Measurements from ENCODE around the gene ZNF200.

The ZNF200 gene

DNA sequence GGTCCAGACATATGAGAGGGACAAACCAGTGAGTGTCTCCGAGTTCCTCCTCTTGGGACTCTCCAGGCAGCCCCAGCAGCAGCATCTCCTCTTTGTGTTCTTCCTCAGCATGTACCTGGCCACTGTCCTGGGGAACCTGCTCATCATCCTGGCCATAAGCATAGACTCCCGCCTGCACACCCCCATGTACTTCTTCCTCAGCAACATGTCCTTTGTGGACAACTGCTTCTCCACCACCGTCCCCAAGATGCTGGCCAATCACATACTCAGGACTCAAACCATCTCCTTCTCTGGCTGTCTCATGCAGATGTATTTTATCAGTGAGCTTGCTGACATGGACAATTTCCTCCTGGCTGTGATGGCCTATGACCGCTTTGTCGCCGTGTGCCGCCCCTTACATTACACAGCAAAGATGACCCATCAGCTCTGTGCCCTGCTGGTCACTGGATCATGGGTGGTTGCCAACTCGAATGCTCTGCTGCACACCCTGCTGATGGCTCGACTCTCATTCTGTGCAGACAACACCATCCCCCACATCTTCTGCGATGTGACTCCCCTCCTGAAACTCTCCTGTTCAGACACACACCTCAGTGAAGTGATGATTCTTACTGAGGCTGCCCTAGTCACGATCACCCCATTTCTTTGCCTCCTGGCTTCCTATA is 19.2 kb downstream of the ZNF200 start (continued):
- no peak for TF ChIP-seq ARNTL (CRISPR knock-in tag; IDR thresholded peaks at IDR 0.05; ENCODE audit: borderline replicate concordance, low read depth)
- TF ChIP-seq SNAI2 (CRISPR knock-in tag; IDR thresholded peaks at IDR 0.05) = no peak

DNA sequence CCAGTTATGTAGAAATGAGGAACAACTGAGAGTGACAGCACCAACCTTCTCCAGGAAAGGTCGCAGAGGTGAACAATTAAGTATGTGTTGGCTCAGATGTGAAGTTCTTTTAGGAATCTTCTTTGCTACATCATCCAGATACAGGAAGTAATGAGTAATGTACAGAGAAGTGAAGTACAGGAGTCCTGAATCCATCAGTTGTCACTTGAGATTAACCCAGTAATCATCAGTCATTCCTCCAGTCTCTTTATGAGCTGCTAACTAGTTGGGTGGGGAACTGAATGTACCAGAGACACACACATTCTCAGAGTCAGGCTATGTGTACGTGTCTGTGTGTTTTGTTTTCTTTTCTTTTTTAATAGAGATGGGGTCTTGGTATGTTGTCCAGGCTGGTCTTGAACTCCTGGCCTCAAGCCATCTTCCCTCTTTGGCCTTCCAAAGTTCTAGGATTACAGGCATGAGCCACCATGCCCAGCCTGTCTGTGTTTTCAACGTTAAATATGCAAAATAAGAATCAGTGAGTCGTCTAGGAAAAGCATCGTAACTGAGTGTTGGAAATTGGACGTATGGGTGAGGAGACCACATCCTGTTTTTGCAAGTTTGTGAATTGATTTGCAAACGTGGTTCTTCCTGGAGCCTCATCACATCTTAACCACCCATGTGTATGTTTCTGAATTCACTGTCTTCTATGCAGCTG is 19.9 kb downstream of the ZNF200 start:
- no peak for ATAC-seq
- TF ChIP-seq TOX (CRISPR knock-in tag; IDR thresholded peaks at IDR 0.05; ENCODE audit: borderline replicate concordance) (no peak), SNAI2 (CRISPR knock-in tag; IDR thresholded peaks at IDR 0.05) (no peak), TCF4 (CRISPR knock-in tag; IDR thresholded peaks at IDR 0.05; ENCODE audit: borderline replicate concordance) (no peak), CSDC2 (CRISPR knock-in tag; IDR thresholded peaks at IDR 0.05) (no peak), ISL1 (CRISPR knock-in tag; IDR thresholded peaks at IDR 0.05) (no peak), OSR1 (CRISPR knock-in tag; IDR thresholded peaks at IDR 0.05) (no peak), GLIS3 (CRISPR knock-in tag; IDR thresholded peaks at IDR 0.05) (no peak), RARB (CRISPR knock-in tag; IDR thresholded peaks at IDR 0.05) (no peak), ARNTL (CRISPR knock-in tag; IDR thresholded peaks at IDR 0.05; ENCODE audit: borderline replicate concordance, low read depth) (no peak), ZNF8 (CRISPR knock-in tag; IDR thresholded peaks at IDR 0.05) (no peak), ZFP3 (CRISPR knock-in tag; IDR thresholded peaks at IDR 0.05) (no peak)
- TF ChIP-seq, protein P1, sequence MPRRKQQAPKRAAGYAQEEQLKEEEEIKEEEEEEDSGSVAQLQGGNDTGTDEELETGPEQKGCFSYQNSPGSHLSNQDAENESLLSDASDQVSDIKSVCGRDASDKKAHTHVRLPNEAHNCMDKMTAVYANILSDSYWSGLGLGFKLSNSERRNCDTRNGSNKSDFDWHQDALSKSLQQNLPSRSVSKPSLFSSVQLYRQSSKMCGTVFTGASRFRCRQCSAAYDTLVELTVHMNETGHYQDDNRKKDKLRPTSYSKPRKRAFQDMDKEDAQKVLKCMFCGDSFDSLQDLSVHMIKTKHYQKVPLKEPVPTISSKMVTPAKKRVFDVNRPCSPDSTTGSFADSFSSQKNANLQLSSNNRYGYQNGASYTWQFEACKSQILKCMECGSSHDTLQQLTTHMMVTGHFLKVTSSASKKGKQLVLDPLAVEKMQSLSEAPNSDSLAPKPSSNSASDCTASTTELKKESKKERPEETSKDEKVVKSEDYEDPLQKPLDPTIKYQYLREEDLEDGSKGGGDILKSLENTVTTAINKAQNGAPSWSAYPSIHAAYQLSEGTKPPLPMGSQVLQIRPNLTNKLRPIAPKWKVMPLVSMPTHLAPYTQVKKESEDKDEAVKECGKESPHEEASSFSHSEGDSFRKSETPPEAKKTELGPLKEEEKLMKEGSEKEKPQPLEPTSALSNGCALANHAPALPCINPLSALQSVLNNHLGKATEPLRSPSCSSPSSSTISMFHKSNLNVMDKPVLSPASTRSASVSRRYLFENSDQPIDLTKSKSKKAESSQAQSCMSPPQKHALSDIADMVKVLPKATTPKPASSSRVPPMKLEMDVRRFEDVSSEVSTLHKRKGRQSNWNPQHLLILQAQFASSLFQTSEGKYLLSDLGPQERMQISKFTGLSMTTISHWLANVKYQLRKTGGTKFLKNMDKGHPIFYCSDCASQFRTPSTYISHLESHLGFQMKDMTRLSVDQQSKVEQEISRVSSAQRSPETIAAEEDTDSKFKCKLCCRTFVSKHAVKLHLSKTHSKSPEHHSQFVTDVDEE (CRISPR knock-in tag; IDR thresholded peaks at IDR 0.05) = no peak
- TF ChIP-seq, protein P2, sequence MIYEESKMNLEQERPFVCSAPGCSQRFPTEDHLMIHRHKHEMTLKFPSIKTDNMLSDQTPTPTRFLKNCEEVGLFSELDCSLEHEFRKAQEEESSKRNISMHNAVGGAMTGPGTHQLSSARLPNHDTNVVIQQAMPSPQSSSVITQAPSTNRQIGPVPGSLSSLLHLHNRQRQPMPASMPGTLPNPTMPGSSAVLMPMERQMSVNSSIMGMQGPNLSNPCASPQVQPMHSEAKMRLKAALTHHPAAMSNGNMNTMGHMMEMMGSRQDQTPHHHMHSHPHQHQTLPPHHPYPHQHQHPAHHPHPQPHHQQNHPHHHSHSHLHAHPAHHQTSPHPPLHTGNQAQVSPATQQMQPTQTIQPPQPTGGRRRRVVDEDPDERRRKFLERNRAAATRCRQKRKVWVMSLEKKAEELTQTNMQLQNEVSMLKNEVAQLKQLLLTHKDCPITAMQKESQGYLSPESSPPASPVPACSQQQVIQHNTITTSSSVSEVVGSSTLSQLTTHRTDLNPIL (CRISPR knock-in tag; IDR thresholded peaks at IDR 0.05; ENCODE audit: low read depth) = no peak
- TF ChIP-seq, protein P3, sequence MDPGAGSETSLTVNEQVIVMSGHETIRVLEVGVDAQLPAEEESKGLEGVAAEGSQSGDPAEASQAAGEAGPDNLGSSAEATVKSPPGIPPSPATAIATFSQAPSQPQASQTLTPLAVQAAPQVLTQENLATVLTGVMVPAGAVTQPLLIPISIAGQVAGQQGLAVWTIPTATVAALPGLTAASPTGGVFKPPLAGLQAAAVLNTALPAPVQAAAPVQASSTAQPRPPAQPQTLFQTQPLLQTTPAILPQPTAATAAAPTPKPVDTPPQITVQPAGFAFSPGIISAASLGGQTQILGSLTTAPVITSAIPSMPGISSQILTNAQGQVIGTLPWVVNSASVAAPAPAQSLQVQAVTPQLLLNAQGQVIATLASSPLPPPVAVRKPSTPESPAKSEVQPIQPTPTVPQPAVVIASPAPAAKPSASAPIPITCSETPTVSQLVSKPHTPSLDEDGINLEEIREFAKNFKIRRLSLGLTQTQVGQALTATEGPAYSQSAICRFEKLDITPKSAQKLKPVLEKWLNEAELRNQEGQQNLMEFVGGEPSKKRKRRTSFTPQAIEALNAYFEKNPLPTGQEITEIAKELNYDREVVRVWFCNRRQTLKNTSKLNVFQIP (CRISPR knock-in tag; IDR thresholded peaks at IDR 0.05; ENCODE audit: borderline replicate concordance, low read depth) = no peak

DNA sequence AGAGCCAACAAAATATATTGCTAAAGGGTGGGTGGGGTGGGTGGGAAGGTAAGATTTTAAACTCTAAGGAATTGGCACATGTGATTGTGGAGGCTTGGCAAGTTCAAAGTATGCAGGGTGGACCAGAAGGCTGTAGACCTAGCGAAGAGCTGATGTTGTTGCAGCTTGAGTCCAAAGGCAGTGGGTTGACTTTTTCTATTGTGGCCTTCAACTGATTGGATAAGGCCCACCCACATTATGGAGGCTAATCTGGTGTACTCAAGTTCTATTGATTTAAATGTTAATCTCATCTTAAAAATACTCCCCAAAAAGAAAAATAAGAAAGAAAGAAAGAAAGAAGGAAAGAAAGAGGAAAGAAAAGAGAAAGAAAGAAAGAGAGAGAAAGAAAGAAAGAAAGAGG is 22.4 kb downstream of the ZNF200 start:
- no peak for ATAC-seq
- TF ChIP-seq PPARA (CRISPR knock-in tag; IDR thresholded peaks at IDR 0.05; ENCODE audit: borderline replicate concordance) = no peak
- TF ChIP-seq ZNF8 (CRISPR knock-in tag; IDR thresholded peaks at IDR 0.05) = no peak
- TF ChIP-seq ZNF70 (CRISPR knock-in tag; IDR thresholded peaks at IDR 0.05) = no peak
- no peak for TF ChIP-seq ZFP3 (CRISPR knock-in tag; IDR thresholded peaks at IDR 0.05)

DNA sequence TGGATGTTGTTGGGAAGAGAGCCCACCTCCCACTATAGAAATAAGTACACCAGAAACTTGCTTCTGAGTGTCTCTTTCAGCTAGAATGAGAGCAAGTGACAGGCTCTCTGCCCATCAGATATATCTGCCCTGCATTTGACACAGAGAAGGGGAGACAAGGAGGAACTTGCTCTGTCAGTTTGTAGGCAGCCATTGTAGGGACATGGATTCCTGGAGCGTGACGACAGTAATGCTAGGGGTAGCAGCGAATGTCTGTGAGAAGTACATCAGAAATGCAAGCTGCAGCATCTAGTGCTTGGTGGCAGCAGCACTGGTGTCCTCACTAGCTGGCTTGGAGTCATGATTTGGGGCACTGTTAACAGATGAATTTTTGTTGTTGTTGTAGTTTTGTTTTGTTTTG is 23.0 kb downstream of the ZNF200 start:
- ATAC-seq = no peak
- no peak for TF ChIP-seq GLIS3 (CRISPR knock-in tag; IDR thresholded peaks at IDR 0.05)
- no peak for TF ChIP-seq OSR1 (CRISPR knock-in tag; IDR thresholded peaks at IDR 0.05)
- no peak for TF ChIP-seq TOX (CRISPR knock-in tag; IDR thresholded peaks at IDR 0.05; ENCODE audit: borderline replicate concordance)
- TF ChIP-seq, protein P2 (CRISPR knock-in tag; IDR thresholded peaks at IDR 0.05; ENCODE audit: low read depth) = no peak
- TF ChIP-seq ZC3H10 (CRISPR knock-in tag; IDR thresholded peaks at IDR 0.05) = no peak
- TF ChIP-seq SNAI2 (CRISPR knock-in tag; IDR thresholded peaks at IDR 0.05) = no peak
- TF ChIP-seq ZNF8 (CRISPR knock-in tag; IDR thresholded peaks at IDR 0.05) = no peak
- TF ChIP-seq PPARA (CRISPR knock-in tag; IDR thresholded peaks at IDR 0.05; ENCODE audit: borderline replicate concordance) = no peak
- TF ChIP-seq CSDC2 (CRISPR knock-in tag; IDR thresholded peaks at IDR 0.05) = no peak
- no peak for TF ChIP-seq ZNF565 (CRISPR knock-in tag; conservative IDR thresholded peaks at IDR 0.05; ENCODE audit: low read depth)
- TF ChIP-seq BACH2 (CRISPR knock-in tag; IDR thresholded peaks at IDR 0.05; ENCODE audit: borderline replicate concordance) = no peak
- no peak for TF ChIP-seq RARB (CRISPR knock-in tag; IDR thresholded peaks at IDR 0.05)
- TF ChIP-seq, protein P4, sequence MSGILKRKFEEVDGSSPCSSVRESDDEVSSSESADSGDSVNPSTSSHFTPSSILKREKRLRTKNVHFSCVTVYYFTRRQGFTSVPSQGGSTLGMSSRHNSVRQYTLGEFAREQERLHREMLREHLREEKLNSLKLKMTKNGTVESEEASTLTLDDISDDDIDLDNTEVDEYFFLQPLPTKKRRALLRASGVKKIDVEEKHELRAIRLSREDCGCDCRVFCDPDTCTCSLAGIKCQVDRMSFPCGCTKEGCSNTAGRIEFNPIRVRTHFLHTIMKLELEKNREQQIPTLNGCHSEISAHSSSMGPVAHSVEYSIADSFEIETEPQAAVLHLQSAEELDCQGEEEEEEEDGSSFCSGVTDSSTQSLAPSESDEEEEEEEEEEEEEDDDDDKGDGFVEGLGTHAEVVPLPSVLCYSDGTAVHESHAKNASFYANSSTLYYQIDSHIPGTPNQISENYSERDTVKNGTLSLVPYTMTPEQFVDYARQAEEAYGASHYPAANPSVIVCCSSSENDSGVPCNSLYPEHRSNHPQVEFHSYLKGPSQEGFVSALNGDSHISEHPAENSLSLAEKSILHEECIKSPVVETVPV (CRISPR knock-in tag; IDR thresholded peaks at IDR 0.05) = no peak
- TF ChIP-seq, protein P3 (CRISPR knock-in tag; IDR thresholded peaks at IDR 0.05; ENCODE audit: borderline replicate concordance, low read depth) = no peak
- TF ChIP-seq, protein P5, sequence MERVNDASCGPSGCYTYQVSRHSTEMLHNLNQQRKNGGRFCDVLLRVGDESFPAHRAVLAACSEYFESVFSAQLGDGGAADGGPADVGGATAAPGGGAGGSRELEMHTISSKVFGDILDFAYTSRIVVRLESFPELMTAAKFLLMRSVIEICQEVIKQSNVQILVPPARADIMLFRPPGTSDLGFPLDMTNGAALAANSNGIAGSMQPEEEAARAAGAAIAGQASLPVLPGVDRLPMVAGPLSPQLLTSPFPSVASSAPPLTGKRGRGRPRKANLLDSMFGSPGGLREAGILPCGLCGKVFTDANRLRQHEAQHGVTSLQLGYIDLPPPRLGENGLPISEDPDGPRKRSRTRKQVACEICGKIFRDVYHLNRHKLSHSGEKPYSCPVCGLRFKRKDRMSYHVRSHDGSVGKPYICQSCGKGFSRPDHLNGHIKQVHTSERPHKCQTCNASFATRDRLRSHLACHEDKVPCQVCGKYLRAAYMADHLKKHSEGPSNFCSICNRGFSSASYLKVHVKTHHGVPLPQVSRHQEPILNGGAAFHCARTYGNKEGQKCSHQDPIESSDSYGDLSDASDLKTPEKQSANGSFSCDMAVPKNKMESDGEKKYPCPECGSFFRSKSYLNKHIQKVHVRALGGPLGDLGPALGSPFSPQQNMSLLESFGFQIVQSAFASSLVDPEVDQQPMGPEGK (CRISPR knock-in tag; IDR thresholded peaks at IDR 0.05; ENCODE audit: borderline replicate concordance) = no peak
- TF ChIP-seq ARNTL (CRISPR knock-in tag; IDR thresholded peaks at IDR 0.05; ENCODE audit: borderline replicate concordance, low read depth) = no peak

Measured in SK-N-SH treated with all-trans-retinoic acid at 6 μM for 48 hours (cell line).